ENCODE results near the gene ZMIZ2.
"Not testable (repeated sequence)": the region's sequence is repeated elsewhere in the genome, so short reads cannot be mapped to it uniquely, and the experiment has no call there.

Gene ZMIZ2

GRCh38 chr7:44729949-44730590 lies 18.6 kb upstream of the ZMIZ2 start:
- DNase-seq, result no peak

- DNase-seq, result not testable (repeated sequence)
These were observed 15.7 kb upstream of the ZMIZ2 start for GRCh38 chr7:44732971-44733370.

- no peak for DNase-seq
These were observed 14.8 kb upstream of the ZMIZ2 start for GRCh38 chr7:44733708-44734481.

- no peak for DNase-seq
These were observed 13.1 kb upstream of the ZMIZ2 start for GRCh38 chr7:44735403-44736165.

- no peak for DNase-seq
These were observed 11.8 kb upstream of the ZMIZ2 start for GRCh38 chr7:44736896-44737295.

- DNase-seq, result no peak
These were observed 10.5 kb upstream of the ZMIZ2 start for GRCh38 chr7:44738051-44738723.

GRCh38 chr7:44738876-44739665 lies 9.6 kb upstream of the ZMIZ2 start:
- DNase-seq, result no peak

- DNase-seq, result no peak
These were observed 8.6 kb upstream of the ZMIZ2 start for GRCh38 chr7:44740055-44740454.

- no peak for DNase-seq
These were observed 4.9 kb upstream of the ZMIZ2 start for GRCh38 chr7:44743750-44744149.

- peak in 2 of 6 experiments; percentile 20 to 22 for DNase-seq
These were observed 493 bp downstream of the ZMIZ2 start for GRCh38 chr7:44748948-44749731.

GRCh38 chr7:44749992-44750391 lies 1.3 kb downstream of the ZMIZ2 start:
- no peak for DNase-seq

- DNase-seq, result no peak
These were observed 1.8 kb downstream of the ZMIZ2 start for GRCh38 chr7:44750424-44750823.

GRCh38 chr7:44750921-44751571 lies 2.4 kb downstream of the ZMIZ2 start:
- DNase-seq, result peak in 3 of 6 experiments; percentile 10 to 59 (median 54)

GRCh38 chr7:44752822-44753221 lies 4.2 kb downstream of the ZMIZ2 start:
- DNase-seq, result no peak

GRCh38 chr7:44754802-44755697 lies 6.4 kb downstream of the ZMIZ2 start:
- DNase-seq, result no peak

GRCh38 chr7:44755698-44756627 lies 7.3 kb downstream of the ZMIZ2 start:
- DNase-seq, result no peak

GRCh38 chr7:44756904-44757303 lies 8.3 kb downstream of the ZMIZ2 start:
- no peak for DNase-seq

- no peak for DNase-seq
These were observed 8.7 kb downstream of the ZMIZ2 start for GRCh38 chr7:44757311-44757710.

- no peak for DNase-seq
These were observed 9.1 kb downstream of the ZMIZ2 start for GRCh38 chr7:44757739-44758138.

Data from stimulated activated naive CD4-positive, alpha-beta T cell (primary cell).